ENCODE results near the gene WNK3.

WNK3 gene

DNA sequence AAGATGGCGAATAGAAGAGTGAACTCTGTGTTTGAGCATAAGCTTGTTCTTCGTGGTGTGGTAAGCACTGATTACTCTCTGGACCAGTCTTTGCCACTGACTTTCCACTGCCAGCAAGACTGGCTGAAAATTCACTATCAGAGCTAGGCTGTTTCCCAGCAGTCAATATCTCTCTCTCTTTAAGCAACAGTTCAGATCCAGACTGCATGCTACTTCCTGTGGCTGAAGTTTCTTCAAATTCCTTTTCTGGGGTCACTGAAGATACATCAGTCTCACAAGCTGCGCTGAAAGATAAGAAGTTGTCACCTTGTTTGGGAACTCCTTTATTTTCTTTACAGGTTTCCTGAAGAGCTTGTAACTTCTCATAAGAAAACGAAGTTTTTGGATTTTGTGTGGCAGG is 120.8 kb downstream of the WNK3 start:
- no peak for DNase-seq

DNA sequence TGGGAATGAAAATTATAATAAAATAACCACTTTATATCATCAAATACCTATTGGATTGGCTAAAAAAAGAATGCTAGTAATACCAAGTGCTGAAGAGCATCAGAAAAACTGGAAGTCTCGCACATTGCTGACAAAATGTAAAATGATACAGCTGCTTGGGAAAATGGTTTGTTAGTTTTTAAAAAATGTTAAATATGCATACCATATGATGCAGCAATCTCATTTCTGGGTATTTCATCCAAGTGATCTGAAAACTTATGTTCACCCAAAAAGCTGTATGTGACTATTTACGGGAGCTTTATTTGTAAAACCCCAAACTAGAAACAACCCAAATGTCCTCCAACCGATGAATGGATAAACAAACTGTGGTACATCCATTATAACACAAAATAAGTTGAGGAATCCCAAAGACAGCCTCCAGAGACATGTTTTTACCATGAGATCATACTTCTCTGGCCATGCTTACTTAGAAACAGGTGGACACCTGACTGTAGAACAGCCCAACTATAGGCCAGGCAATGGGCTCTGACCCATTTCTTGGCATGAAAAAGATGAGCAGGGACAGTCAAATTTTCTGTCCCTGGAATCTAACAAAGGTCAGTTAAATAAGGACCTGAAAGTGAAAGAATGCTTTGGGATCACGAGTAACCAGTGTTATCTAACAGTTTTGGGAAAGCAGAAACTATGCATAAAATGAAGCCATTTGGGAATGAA is 127.3 kb downstream of the WNK3 start:
- no peak for DNase-seq

DNA sequence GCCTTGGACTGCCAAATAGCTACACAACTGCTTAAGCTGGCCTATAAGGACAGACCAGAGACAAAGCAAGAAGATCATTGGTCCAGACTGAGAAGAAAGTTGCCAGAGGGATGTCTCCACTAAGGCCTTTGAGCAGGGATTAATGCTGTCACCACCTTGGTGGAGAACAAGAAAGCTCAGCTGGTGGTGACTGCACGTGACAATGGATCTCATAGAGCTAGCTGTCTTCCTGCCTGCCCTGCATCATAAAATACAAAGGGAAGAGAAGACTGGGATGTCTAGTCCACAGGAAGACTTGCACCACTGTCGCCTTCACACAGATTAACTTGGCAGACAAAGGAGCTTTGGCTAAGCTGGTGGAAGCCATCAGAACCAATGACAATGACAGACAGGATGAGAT is 134.3 kb downstream of the WNK3 start:
- no peak for DNase-seq

DNA sequence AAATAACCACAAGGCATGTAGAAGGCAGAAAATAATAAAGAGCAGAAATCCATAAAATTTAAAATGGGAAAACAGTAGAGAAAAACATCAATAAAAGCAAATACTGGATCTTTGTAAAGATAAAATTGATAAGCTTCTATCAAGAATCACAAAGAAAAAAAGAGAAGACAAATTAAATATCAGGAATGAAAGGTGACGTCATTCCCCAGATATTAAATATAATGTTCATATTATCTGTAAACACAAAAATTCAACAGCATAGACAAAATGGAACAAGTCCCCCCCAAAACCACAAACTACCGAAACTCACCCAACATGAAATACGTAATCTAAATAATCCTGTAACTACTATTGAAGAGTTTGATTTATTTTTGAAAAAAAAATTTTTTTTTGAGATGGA is 144.2 kb downstream of the WNK3 start:
- no peak for DNase-seq

DNA sequence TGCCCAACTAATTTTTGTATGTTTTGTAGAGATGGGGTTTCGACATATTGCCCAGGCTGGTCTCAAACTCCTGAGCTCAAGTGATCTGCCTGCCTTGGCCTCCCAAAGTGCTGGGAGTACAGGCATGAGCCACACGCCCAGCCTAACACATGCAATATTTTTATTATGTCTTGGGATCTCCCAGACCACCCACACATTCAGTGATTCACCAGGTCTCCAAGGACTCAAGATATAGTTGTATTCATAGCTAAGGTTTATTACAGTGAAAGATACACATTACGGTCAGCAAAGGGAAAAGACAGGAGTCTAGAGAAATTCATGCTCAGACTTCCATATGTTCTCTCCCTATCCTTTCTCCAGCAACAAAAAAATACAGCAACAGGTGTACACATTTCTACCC is 149.3 kb downstream of the WNK3 start:
- peak in 1 of 4 experiments; percentile 2 for DNase-seq

DNA sequence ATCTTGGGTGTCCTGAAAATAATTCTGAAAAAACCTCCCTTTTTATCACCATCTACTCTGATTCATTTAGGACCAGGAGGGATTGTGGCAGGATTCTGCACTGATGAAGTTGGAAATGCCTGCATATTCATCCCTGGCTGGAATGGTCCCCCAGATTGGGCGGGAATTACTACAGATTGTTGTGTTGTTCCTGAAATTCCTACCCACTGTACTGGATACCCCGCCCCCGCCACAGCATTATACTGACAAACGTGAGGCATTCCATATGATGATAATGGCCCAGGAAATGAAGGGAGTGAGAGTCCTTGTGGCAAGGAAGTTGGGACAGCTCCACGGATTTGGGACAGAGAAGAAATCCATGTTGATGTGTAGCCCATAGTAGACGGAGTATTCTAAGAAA is 159.6 kb downstream of the WNK3 start:
- no peak for DNase-seq

DNA sequence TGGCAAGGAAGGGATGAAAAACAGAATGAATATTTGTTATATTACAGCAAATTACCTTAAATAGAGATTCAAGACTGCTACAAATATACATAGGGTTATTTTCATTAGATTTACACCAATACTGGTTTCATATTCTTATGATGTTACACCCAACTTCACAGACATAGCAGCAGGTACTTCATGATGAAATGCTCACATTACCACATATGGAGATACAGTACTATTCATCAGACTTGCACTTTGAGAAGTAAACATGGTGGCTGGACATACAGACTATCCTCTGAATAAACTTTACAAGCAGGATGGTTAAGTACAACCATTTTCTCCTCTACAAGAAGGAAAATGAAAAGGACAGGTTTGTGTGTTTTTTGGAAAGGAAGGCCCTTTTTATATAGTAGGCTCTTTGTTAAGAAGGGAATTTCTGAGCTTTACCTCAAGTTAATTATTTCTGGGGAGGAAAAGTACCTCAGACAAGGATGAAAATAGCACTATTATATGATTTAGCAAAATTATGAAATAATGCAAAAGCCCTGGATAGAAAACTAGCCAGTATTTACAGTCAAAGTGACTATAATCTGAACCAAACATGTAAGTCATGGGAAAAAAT is 162.8 kb downstream of the WNK3 start:
- no peak for DNase-seq

DNA sequence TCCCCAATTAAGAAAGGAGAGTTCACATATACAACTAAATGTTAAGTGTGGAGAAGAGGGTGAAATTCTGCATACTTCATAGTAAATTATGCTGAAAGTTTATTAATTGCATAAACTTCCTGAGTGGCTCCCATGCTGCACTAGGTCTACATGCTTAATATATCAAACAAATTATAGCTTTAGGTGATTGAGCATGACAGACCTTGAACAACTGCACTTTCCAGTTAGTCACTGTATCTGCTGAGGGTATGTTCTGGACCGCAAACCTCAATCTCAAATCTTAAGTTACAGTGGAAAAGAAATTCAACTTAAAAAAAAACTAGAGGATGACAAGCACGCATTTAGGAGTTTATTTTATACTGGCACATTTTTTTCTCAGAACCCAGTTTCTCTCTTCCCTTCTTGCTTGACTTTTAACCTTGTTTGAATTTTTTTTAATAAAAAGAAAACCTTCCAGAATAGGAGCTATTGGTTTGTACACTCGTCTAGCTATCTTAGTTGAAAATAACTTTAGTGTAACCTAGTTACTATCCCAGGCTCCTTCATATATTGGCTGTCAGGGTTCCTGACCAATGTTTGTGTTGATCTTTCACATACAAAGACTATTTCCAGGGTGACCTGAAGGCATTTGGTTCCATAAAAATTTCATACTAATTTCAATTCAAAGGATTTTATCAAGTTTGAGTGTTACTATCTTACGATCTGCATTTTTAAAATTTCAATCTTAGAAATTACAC is 164.6 kb downstream of the WNK3 start:
- DNase-seq, result no peak

DNA sequence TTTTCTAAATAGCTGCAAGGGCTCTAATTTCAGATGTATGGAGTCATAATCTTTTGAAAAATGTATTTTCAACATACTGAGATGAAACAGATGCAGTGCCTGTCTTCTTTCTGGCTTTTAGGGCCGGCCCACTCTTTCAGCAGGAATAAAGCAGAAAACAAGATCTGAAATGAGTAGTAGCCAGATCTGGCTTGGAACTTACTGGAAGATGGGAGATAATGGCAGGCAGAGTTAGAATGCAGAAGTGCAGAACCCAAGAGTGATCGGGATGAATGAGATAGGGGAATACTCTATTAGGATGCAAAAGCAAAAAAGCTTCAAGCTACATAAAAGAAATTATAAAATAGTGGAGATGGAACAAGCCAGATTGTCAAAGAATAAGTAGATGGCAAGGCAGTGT is 173.4 kb downstream of the WNK3 start:
- no peak for DNase-seq

DNA sequence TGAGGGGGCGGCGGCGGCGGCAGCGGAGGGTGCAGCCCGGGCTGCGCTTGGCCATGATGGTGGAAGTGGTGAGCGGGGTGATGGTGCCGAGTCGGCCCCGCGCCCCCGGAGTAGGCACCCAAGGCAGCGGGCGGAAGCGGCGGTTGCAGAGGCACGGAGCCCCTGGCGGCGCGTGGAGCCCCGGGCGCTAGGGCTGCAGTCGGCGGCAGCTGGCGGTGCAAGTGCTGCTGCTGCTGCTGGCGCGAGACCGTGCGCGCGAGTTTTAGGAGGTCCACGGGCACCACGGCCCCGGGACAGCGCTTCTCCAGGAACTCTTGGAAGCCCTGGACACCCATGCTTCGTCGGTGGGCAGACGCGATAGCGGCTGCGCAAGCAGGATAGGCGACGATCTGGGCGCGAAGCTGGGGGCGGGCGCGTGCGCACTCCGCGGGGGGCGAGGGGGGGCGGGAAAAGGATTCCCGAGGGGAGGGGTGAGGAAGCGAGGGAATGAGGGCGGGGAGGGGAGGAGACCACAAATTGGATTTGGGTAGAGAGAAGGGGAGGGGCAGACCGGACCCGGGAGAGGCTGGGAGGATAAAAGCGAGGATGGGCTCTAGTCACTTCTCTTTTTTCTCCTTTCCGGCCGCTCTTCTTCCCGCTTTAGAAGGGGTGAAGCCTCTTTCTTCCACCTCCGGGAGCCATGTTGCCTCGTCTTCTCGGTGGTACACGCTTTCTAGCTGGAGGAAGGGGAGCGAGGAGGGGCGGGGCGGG is 174.8 kb downstream of the WNK3 start, which contains the start of gene FAM120C:
Gene FAM120C, minus strand, starts transcription at position 391 of the 750 bp plus-strand sequence. Its CDS starts 56 bp downstream, at position 335.
- peak; percentile 62 to 87 (median 77) for DNase-seq

DNA sequence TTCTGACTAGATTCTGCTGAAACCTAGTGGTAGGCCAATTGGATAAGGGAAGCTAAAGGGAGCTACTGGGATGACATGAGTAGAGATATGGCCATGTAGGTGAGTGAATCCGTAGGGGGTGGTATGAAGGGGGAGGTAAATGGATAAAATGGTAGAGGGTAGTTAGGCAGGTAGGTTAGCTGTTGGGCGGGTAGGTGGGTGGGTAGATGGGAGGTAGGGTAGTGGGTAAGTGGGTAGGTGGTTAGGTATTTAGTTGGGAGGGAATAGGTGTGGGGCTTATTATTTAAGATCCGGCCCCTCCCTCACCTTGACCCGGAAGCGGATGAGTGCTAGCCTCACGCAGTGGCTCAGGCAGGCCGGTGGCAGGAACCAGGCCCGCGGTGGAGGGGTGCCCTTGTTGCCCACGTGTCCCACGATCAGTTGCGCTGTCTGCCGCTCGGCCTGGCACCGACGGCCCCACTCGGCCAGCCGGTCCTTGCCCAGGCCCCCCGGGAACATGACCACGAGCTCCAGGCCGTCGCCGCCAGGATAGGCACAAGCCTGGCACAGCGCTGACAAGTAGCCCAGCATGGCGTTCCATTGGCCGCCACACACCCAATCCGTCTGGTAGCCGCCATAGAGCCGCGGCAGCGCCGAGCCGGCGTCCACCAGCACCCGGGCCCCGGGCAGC is 175.5 kb downstream of the WNK3 start:
- peak; percentile 50 to 73 (median 55) for DNase-seq

DNA sequence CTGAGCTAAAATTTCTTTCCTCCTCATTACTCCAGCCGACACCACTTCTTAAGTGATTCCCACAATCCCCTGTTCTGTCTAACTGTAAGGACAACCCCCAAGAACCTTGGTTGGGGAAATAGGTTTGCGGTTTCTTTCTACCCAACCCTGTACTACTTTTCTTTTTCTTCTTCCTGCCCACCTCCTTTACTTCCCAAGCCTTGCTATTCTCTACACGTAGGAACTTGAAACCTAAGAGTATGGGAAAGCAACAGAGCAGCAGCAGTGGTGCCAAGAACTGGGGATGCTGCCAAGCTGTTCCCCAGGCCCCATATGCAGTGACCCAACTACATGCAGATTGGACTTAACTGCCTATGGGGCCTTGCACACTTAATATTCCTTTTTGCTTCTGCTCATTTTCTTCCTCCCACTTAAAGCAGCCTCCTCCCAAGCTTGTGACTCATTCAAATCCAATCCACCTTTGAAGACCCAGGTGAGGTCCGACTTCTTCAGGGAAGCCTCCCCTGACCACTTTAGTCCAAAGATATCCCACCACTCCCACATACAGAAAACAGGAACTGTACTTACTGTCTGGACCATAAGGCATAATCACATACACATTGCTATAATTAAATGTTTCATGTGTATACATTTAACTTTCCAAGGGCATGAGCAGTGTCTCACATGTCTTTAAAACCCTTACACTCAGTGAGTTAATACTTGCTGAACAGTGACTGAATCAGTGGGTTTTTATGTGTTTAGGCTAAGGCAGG is 176.5 kb downstream of the WNK3 start:
- peak in 2 of 4 experiments; percentile 0 to 14 for DNase-seq

DNA sequence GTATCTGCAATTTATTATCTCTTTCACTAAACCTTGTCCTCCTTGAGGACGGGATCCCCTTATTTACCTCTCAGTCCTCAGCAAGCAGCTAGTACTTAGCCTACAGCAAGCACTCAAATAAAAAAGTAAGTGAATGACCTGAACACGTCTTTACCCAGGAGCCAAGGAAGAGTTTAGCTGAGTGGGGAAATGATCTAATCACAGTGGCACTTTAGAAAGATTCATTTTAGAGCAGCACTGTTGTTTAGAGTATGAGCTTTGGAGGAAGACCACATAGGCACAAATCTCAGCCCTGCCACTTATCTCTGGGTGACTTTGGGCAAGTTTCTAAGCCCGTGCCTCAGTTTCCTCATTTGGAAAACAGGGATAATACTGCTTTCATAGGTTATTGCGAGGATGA is 177.4 kb downstream of the WNK3 start:
- DNase-seq, result no peak

DNA sequence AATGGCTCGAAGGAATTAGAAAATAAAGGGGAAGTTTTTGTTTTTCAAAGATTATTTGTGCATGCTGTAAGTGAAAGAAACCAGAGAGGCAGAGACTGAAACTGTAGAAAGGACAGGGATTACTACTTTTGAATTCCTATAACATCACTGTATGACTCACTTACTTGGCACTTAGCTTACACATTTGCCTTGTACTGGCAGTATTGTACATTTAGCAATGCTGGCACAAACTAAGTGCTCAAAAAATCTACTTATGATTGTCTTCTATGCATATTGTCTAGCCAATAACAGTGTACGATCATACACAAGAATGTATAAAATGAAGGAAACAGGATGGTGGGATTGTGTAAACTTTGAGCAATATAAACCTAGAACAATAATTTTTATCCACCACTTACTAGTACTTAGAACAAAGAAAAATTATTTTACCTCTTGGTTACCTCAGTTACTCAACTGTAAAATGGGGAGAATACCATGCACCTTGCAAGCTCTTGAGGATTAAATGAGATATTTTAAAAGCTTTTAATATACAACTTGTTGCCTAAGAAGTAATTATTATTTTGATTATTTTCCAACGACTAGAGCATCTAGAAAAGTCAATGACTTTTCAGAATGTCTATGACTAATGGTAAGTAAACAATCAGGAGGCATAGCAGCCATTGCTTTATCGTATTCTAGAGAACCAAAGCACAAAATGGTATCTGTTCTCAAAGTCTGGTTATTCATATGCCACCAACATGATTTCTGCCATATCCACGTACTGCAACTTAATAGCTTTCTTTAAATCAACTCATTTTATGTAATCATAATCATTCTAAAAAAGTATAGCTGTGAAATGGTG is 179.5 kb downstream of the WNK3 start:
- DNase-seq, result peak in 3 of 4 experiments; percentile 1 to 29 (median 24)

DNA sequence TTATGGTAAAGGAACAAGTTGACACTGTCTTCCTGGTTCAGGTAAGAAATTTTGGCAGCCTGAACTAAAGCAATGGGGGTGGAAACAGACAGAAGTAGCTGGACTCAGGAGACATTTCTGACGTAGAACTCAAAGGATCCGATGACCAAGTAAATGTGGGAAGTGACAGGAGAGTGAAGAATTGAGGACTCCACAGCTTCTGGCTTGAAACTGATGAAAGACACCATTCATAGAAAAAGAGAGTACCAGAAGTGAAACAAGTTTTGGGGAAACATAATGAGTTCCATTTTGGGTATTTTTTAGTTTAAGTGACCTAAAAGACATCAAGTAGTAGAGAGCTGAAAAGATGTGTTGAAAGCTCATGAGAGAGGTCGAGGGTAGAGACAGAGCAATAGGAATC is 180.5 kb downstream of the WNK3 start:
- DNase-seq, result peak in 2 of 4 experiments; percentile 17 to 36

DNA sequence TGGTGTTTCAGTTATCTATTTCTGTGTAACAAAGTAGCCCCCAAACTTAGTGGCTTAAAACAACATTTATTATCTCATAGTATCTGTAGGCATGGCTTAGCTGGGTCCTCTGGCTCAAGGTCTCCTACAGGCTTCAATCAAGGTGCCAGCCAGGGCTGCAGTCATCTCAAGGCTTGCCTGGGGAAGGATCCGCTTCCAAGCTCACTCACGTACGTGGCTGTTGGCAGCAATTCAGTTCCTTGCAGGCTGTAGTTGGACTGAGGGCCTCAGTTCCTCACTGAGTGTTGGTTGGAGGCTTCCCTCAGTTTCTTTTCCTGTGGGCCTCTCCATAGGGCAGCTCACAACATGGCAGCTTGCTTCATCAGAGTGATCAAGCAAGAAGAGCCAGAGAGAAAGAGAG is 184.1 kb downstream of the WNK3 start:
- DNase-seq, result no peak

DNA sequence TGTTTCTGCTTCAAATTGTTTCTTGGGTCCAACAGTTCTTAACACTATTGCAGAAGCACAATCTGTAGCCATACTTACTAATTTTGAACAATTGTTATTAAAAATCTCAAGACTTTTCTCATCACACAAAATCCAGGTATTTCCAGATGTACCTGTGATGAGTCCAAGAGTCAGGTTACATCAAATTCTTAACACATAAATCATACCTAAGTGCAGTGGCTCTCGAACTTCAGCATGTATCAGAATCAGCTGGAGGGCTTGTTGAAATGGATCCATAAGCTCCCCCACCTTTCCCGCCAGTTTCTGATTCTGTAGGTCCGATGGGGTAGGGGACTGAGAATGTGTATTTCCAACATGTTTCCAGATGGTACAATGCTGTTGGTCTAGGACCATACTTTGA is 185.4 kb downstream of the WNK3 start:
- no peak for DNase-seq

DNA sequence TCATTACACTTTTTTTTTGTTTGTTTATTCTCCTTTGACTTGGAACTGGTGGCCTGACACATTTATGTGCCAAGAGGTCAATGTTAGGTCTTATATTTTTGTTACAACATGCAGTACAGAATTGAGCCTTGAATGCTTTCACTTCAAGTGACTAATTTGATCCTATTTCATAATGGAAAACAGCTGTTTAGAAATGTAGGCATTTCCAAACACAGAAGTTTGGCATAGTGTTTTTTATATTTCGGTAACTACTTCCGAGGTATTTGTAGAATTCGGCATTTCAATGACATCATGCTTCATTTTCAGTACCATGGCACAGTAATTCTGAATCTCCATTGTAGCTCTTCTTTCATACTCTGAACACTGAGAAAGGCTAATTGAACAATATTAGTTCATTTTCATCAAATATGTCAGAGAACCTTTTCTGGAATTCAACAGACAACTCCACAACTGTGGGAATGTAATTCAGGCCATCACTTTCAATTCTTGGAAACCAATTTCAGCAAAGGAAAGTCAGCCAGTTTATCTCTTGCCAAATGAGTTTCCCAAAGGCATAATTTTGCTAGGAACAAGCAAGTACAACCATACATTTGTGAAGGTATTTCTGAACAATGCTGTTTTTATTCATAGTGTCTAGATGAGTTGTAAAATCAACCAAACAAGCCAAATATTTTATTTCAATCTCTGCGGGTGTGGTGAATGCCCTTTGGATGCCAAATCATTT is 186.2 kb downstream of the WNK3 start:
- no peak for DNase-seq

DNA sequence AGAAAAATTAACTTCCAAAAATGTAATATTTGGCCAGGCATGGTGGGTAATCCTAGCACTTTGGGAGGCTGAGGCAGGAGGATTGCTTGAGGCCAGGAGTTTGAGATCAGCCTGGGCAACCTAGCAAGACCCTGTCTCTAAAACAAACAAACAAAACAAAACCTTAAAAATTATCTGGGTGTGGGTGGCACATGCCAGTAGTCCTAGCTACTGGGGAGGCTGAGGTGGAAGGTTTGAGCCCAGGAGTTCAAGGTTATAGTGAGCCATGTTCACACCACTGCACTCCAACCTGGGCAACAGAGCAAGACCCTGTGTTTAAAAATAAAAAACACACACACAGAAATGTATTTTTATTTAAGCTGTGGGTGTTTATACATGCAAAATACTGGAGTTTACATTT is 186.8 kb downstream of the WNK3 start:
- DNase-seq, result no peak

DNA sequence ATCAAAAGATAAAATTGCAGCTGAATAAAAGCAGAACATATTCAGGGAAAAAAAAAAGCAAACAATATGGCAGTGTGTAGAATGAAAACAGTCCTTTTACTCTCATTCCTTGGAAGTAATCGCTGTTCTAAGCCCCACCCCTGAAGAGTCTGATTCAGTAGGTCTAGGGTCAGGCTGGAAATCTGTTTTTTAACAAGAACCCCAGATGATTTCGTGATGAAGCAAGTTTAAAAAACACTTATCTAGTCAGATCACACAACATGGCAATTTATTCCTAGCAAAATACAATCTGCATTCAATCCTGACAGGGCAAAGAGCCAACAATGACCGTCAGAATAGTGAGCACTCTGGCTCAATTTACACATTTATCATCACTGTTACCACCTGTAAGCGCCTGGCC is 190.9 kb downstream of the WNK3 start:
- no peak for DNase-seq
